ENCODE measurements around the gene WDR73.
"Not testable (repeated sequence)": the region's sequence is repeated elsewhere in the genome, so short reads cannot be mapped to it uniquely, and the experiment has no call there.

Gene WDR73

GRCh38 chr15:84653910-84654688 is at the start of gene WDR73:
Gene WDR73 (minus strand): TSS chr15:84654283. CDS start chr15:84654274, 9 bp downstream.
- DNase-seq: peak; percentile 98

- DNase-seq: no peak
Observed at GRCh38 chr15:84703808-84704207, 49.7 kb upstream of the WDR73 start.

- no peak for DNase-seq
Observed at GRCh38 chr15:84702961-84703482, 48.9 kb upstream of the WDR73 start.

- no peak for DNase-seq
Observed at GRCh38 chr15:84699538-84700191, 45.6 kb upstream of the WDR73 start.

GRCh38 chr15:84697236-84697990 is 43.3 kb upstream of the WDR73 start:
- no peak for DNase-seq

- no peak for DNase-seq
Observed at GRCh38 chr15:84696757-84697156, 42.7 kb upstream of the WDR73 start.

- DNase-seq: no peak
Observed at GRCh38 chr15:84690342-84690741, 36.3 kb upstream of the WDR73 start.

- DNase-seq: no peak
Observed at GRCh38 chr15:84689858-84690257, 35.8 kb upstream of the WDR73 start.

- DNase-seq: not testable (repeated sequence)
Observed at GRCh38 chr15:84686446-84686845, 32.4 kb upstream of the WDR73 start.

- DNase-seq: no peak
Observed at GRCh38 chr15:84685304-84685703, 31.2 kb upstream of the WDR73 start.

GRCh38 chr15:84684092-84684491 is 30.0 kb upstream of the WDR73 start:
- DNase-seq: no peak

GRCh38 chr15:84681831-84682230 is 27.7 kb upstream of the WDR73 start:
- DNase-seq: peak; percentile 44

GRCh38 chr15:84671211-84671610 is 17.1 kb upstream of the WDR73 start:
- no peak for DNase-seq

- peak; percentile 77 for DNase-seq
Observed at GRCh38 chr15:84669726-84670125, 15.6 kb upstream of the WDR73 start.

GRCh38 chr15:84668221-84668982 is 14.3 kb upstream of the WDR73 start:
- no peak for DNase-seq

- no peak for DNase-seq
Observed at GRCh38 chr15:84666373-84666772, 12.3 kb upstream of the WDR73 start.

GRCh38 chr15:84661001-84661400 is 6.9 kb upstream of the WDR73 start:
- no peak for DNase-seq

- no peak for DNase-seq
Observed at GRCh38 chr15:84659904-84660781, 6.1 kb upstream of the WDR73 start.

GRCh38 chr15:84658788-84659411 is 4.8 kb upstream of the WDR73 start:
- no peak for DNase-seq

GRCh38 chr15:84658080-84658787 is 4.2 kb upstream of the WDR73 start, which contains the start of gene NMB:
Gene NMB (minus strand): TSS chr15:84658199. CDS start chr15:84658152, 47 bp downstream.
- DNase-seq: peak; percentile 85
